Esophagus squamous epithelium (tissue), 5 donors: ENCODE data around the gene LIN9. TPM values are rescaled to one million over a fixed set of nuclear protein-coding genes. Genes with fewer than 3 reads are reported as not detected.
"Not testable (repeated sequence)": the region's sequence is repeated elsewhere in the genome, so short reads cannot be mapped to it uniquely, and the experiment has no call there.

Source experiments
- DNase-seq: peaks from one replicate; lab custom pipeline; 2025; lab: John Stamatoyannopoulos, UW
- H3K27ac ChIP-seq, 4 donors: fragments of 200-600 bp; sonication (generic); one replicate each; pipeline ENCODE4 v1.5.1; 2016 to 2019; ENCODE audit warnings: mild to moderate bottlenecking in 1 of 4
- H3K27me3 ChIP-seq, 4 donors: fragments of 200-600 bp; sonication (generic); 1 replicate in 3 of 4; 2 replicates in 1 of 4; pipeline versions ENCODE4 v1.5.1 to v1.6.0; 2017 to 2021; ENCODE audit warnings: antibody characterized with exemption in 1 of 4
- H3K36me3 ChIP-seq, 3 donors: fragments of 200-600 bp; sonication (generic); one replicate each; pipeline ENCODE4 v1.5.1; 2016 to 2019
- H3K4me1 ChIP-seq, 3 donors: fragments of 200-600 bp; sonication (generic); one replicate each; pipeline ENCODE4 v1.5.1; 2017 to 2019
- H3K4me3 ChIP-seq, 4 donors: fragments of 200-600 bp; sonication (generic); 1 replicate in 3 of 4; 2 replicates in 1 of 4; pipeline ENCODE4 v1.5.1; 2016 to 2019; ENCODE audit warnings: mild to moderate bottlenecking in 2 of 4, moderate library complexity in 1 of 4
- H3K9me3 ChIP-seq, 3 donors: fragments of 200-600 bp; sonication (generic); one replicate each; pipeline ENCODE4 v1.5.1; 2016 to 2019
- CTCF ChIP-seq, 6 experiments: fragments of 450-650 bp in 4 of 6; fragments of 200-600 bp in 2 of 6; sonication (generic) in 2 of 6; IDR thresholded peaks; one replicate each; pipeline ENCODE4 v1.5.1; 2016 to 2019; ENCODE audit warnings: antibody characterized with exemption in 6 of 6, mild to moderate bottlenecking in 4 of 6, moderate library complexity in 4 of 6
- POLR2A ChIP-seq, 4 donors: fragments of 450-650 bp; IDR thresholded peaks; one replicate each; pipeline ENCODE4 v1.6.1; 2017; ENCODE audit warnings: antibody characterized with exemption in 4 of 4, mild to moderate bottlenecking in 4 of 4, moderate library complexity in 3 of 4
- WGBS, 2 donors: methylation state at CpG; one replicate each; pipeline ENCODE4 v1.1.5; 2018; 5-methylcytosine and 5-hydroxymethylcytosine counted together
- intact Hi-C: fragments of 100-400 bp; cut with DNase I; formaldehyde crosslinking; loops from one replicate; pipeline ENCODE4 v1.15.0; 2022
- total RNA-seq, 4 donors: library from RNA; depleted of rRNA; stranded (reverse); fragments of >200 nt; gene quantifications; one replicate each; pipeline ENCODE4 v1.1.0, GENCODE V29; 2016
- donor health status: DM: yes; HTN: yes; CAD: no.

LIN9 gene
- total RNA-seq, 4 donors from 2014 or later = 2.2 to 7.2 (median 4.6) TPM

DNA sequence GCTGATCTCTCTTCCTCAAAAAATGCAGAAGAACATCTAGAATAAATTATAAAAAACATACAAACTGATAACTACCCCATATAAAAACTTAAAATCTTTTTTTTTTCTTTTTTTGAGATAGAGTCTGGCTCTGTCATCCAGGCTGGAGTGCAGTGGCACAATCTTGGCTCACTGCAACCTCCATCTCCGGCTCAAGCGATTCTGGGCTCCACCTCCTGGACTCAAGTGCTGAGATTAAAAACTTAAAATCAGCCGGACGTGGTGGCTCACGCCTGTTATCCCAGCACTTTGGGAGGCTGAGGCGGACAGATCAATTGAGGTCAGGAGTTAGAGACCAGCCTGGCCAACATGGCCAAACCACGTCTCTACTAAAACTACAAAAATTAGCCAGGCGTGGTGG, 31.1 kb downstream of the LIN9 start:
- TF ChIP-seq POLR2A (IDR thresholded peaks at IDR 0.05) (no peak), CTCF (IDR thresholded peaks at IDR 0.05) (no peak)
- H3K27ac ChIP-seq = no peak overlapping the region
- peaks cover 0 to 10% (median 0%) of the 10 kb centered on the region in 3 donors for H3K36me3 ChIP-seq
- H3K9me3 ChIP-seq = no peaks in the 10 kb centered on the region
- 94 to 98% methylated on average over 8 of the region's 8 CpGs for WGBS, 2 donors
- intact Hi-C loops = no loop called here
- no peak overlapping the region for H3K4me3 ChIP-seq
- H3K27me3 ChIP-seq = no peaks in the 10 kb centered on the region
- no peaks in the 10 kb centered on the region for H3K4me1 ChIP-seq
- no peak for DNase-seq

DNA sequence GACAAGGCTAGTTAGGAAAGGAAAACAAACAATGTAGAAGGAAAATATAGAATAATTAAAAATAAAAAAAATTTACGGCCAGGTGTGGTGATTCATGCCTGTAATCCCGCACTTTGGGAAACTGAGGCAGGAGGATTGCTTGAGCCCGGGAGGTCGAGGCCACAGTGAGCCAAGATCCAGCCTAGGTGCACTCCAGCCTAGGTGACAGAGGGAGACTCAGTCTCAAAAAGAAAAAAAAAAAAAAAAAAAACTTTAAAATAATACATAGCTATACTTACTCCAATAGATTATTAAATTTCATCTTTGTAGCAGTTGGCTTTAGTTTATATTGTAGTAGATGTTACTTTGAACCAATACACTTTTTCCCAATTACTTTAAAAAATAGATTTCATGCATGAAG, 32.0 kb downstream of the LIN9 start:
- Histone ChIP-seq H3K27me3 (no peaks in the 10 kb centered on the region), H3K27ac (no peak overlapping the region), H3K4me3 (no peak overlapping the region), H3K4me1 (no peaks in the 10 kb centered on the region), H3K36me3 (peaks cover 0 to 3% (median 0%) of the 10 kb centered on the region in 3 donors), H3K9me3 (no peaks in the 10 kb centered on the region)
- 94 to 97% methylated on average over 4 of the region's 4 CpGs for WGBS, 2 donors
- no peak for DNase-seq
- TF ChIP-seq POLR2A (IDR thresholded peaks at IDR 0.05) (no peak), CTCF (IDR thresholded peaks at IDR 0.05) (no peak)
- intact Hi-C loops = no loop called here

DNA sequence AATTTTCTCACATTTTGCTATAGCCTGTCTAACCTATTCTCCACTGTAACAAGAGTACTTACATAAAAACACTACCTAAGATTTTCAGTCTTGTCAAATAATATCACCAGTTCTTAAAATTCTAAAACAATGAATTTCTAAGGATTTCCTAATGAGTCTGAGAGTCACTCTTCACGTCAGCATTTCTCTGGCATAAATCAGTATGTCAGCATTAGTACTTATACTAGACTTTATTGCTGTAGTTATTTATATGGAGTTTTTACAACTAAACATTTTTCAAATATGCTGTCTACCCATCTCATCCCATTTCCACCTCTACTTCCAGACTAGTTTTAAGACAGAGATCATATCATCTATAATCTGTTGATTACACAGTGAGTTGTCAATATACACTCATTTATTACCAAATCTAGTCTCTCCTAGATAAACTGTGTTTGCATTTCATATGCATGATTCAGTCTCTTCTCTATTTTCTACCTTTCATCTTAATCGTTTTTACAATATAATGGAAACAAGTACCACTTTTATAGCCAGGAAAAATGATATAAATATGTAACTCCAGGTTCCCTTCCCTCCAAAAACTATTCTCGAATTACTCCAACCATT, 32.8 kb downstream of the LIN9 start:
- DNase-seq = no peak
- Histone ChIP-seq H3K27ac (no peak overlapping the region), H3K36me3 (peaks cover 0 to 3% (median 0%) of the 10 kb centered on the region in 3 donors), H3K9me3 (no peaks in the 10 kb centered on the region), H3K27me3 (no peaks in the 10 kb centered on the region), H3K4me3 (no peak overlapping the region), H3K4me1 (no peaks in the 10 kb centered on the region)
- WGBS, 2 donors = 88 to 89% methylated on average over 3 of the region's 3 CpGs
- TF ChIP-seq CTCF (IDR thresholded peaks at IDR 0.05) (no peak), POLR2A (IDR thresholded peaks at IDR 0.05) (no peak)
- intact Hi-C loops = no loop called here

- Histone ChIP-seq H3K4me3 (no peak overlapping the region), H3K9me3 (no peaks in the 10 kb centered on the region), H3K27me3 (no peaks in the 10 kb centered on the region), H3K36me3 (peaks cover 0 to 3% (median 0%) of the 10 kb centered on the region in 3 donors), H3K27ac (no peak overlapping the region), H3K4me1 (peaks cover 0 to 3% (median 0%) of the 10 kb centered on the region in 3 donors)
- intact Hi-C loops = no loop called here
- no peak for DNase-seq
- TF ChIP-seq POLR2A (IDR thresholded peaks at IDR 0.05) = no peak
- TF ChIP-seq CTCF (IDR thresholded peaks at IDR 0.05) = no peak
- 83 to 89% methylated on average over 1 of the region's 1 CpG for WGBS, 2 donors
Measured at GRCh38 chr1:226274138-226274537, 34.8 kb downstream of the LIN9 start.

DNA sequence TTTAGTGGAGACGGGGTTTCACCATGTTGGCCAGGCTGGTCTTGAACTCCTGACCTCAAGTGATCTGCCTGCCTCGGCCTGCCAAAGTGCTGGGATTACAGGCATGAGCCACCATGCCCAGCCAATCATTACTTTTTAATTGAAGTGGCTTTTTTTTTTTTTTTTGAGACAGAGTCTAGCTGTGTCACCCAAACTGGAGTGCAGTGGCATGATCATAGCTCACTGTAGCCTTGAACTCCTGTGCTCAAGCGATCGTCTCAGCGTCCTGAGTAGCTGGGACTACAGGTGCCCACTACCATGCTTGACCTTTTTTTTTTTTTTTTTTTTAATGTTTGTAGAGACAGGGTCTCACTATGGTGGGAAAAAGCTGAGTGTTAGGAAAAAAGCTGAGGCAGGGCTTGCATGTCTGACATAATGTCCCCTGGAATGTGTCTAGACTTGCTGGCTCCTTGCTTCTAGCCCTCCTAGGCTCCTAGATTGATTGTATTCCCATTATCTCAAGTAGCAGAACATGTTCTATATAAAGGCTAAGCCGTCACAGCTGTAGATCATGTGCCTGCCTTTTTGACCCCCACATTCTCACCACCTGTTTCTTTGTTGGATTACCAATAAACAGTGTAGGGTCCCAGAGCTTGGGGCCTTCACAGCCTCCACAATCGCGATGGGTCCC, 36.6 kb downstream of the LIN9 start:
- H3K9me3 ChIP-seq, H3K36me3 ChIP-seq, intact Hi-C loops, H3K27me3 ChIP-seq, H3K4me3 ChIP-seq, DNase-seq, H3K27ac ChIP-seq: not testable (repeated sequence)
- whole genome bisulfite sequencing, 2 donors = 71 to 75% methylated on average over 6 to 7 of the region's 8 CpGs
- H3K4me1 ChIP-seq = peaks cover 0 to 11% (median 0%) of the 10 kb centered on the region in 3 donors
